Left cardiac atrium (tissue), 4 donors: ENCODE data around the gene HIVEP3. TPM values are rescaled to one million over a fixed set of nuclear protein-coding genes. Genes with fewer than 3 reads are reported as not detected.

Experiments used
- ATAC-seq, 2 donors: fragments of 200-7000 bp; cut with Tn5 transposase; one replicate each; pipeline ENCODE4 v1.9.1; 2020; ENCODE audit warnings: mild to moderate bottlenecking in 2 of 2, moderate library complexity in 2 of 2
- DNase-seq: peaks from one replicate; pipeline ENCODE4 v3.0.0-alpha.2; 2020
- intact Hi-C, 2 donors: fragments of 100-400 bp; cut with DNase I; formaldehyde crosslinking; loops; one replicate each; pipeline versions ENCODE4 v1.14.1 to v1.15.1; 2022 to 2023
- total RNA-seq, 2 donors: library from RNA; stranded (reverse); fragmentation: NEBNext Ultra II Directional; extraction: Animal tissue kit (Norgen Biotek cat#: 25700); gene quantifications; one replicate each; pipeline ENCODE4 v1.2.1, GENCODE V29; 2021
- donor health status: DM: no; HTN: yes; CAD: no.
- donor health status: DM: no; HTN: yes; CAD: no; lungs with severe emphysema.
- donor health status: DM: yes; HTN: yes; CAD: no.
- donor health status: Dilated cardiomyopathy.

Gene HIVEP3
- total RNA-seq, 2 donors from 2014 or later, result 6.6 to 7.2 TPM

- ATAC-seq (peak in 1 of 2 donors; percentile 59), DNase-seq (no peak)
- intact Hi-C loops, result no loop called here
Measured at GRCh38 chr1:41783189-41783639, 135.5 kb downstream of the HIVEP3 start.

GRCh38 chr1:41780916-41781315, 137.8 kb downstream of the HIVEP3 start:
- intact Hi-C loops, result no loop called here
- ATAC-seq, result no peak
- no peak for DNase-seq

- ATAC-seq (no peak), DNase-seq (no peak)
- intact Hi-C loops, result no loop called here
Measured at GRCh38 chr1:41780322-41780721, 138.4 kb downstream of the HIVEP3 start.

GRCh38 chr1:41779360-41779759, 139.4 kb downstream of the HIVEP3 start:
- DNase-seq (no peak), ATAC-seq (no peak)
- intact Hi-C loops, result no loop called here

GRCh38 chr1:41777695-41778094, 141.0 kb downstream of the HIVEP3 start:
- DNase-seq (no peak), ATAC-seq (no peak)
- intact Hi-C loops, result no loop called here

- no peak for DNase-seq
- intact Hi-C loops, result no loop called here
- peak; percentile 42 to 49 for ATAC-seq
Measured at GRCh38 chr1:41776891-41777441, 141.8 kb downstream of the HIVEP3 start.

GRCh38 chr1:41775956-41776585, 142.7 kb downstream of the HIVEP3 start:
- ATAC-seq (no peak), DNase-seq (no peak)
- intact Hi-C loops, result no loop called here

- ATAC-seq, result no peak
- no peak for DNase-seq
- intact Hi-C loops, result no loop called here
Measured at GRCh38 chr1:41774471-41774990, 144.2 kb downstream of the HIVEP3 start.

GRCh38 chr1:41773842-41774241, 144.9 kb downstream of the HIVEP3 start:
- ATAC-seq (no peak), DNase-seq (no peak)
- intact Hi-C loops, result no loop called here

- DNase-seq (no peak), ATAC-seq (peak; percentile 35 to 37)
- intact Hi-C loops, result no loop called here
Measured at GRCh38 chr1:41773144-41773591, 145.6 kb downstream of the HIVEP3 start.

GRCh38 chr1:41769068-41769467, 149.7 kb downstream of the HIVEP3 start:
- intact Hi-C loops, result no loop called here
- no peak for DNase-seq
- no peak for ATAC-seq

GRCh38 chr1:41768583-41768982, 150.1 kb downstream of the HIVEP3 start:
- no peak for DNase-seq
- intact Hi-C loops, result no loop called here
- no peak for ATAC-seq

- intact Hi-C loops, result no loop called here
- ATAC-seq (peak in 1 of 2 donors; percentile 36), DNase-seq (no peak)
Measured at GRCh38 chr1:41767534-41768525, 150.9 kb downstream of the HIVEP3 start.

- intact Hi-C loops, result no loop called here
- DNase-seq (no peak), ATAC-seq (peak in 1 of 2 donors; percentile 6)
Measured at GRCh38 chr1:41766546-41766945, 152.2 kb downstream of the HIVEP3 start.

GRCh38 chr1:41766041-41766440, 152.7 kb downstream of the HIVEP3 start:
- ATAC-seq, result no peak
- intact Hi-C loops, result no loop called here
- no peak for DNase-seq

- ATAC-seq, result peak; percentile 40 to 53
- intact Hi-C loops, result no loop called here
- no peak for DNase-seq
Measured at GRCh38 chr1:41765152-41765551, 153.6 kb downstream of the HIVEP3 start.

- intact Hi-C loops, result no loop called here
- ATAC-seq (peak; percentile 39 to 54), DNase-seq (no peak)
Measured at GRCh38 chr1:41764656-41765055, 154.1 kb downstream of the HIVEP3 start.

GRCh38 chr1:41762777-41763176, 155.9 kb downstream of the HIVEP3 start:
- DNase-seq (no peak), ATAC-seq (no peak)
- intact Hi-C loops, result no loop called here

GRCh38 chr1:41762251-41762650, 156.5 kb downstream of the HIVEP3 start:
- intact Hi-C loops, result no loop called here

More at GRCh38 chr1:41762251-41762650, 156.5 kb downstream of the HIVEP3 start:
- DNase-seq, result no peak
- ATAC-seq, result no peak
